HEK293 (cell line): ENCODE data around the gene VWA3B.

ENCODE experiments used
- CTCF ChIA-PET: fragments of 350-600 bp; formaldehyde crosslinking; extraction: SDS; loops from one replicate; lab custom pipeline; 2021; ENCODE audit warnings: antibody characterized with exemption; lab: Yijun Ruan, JAX
- POLR2A ChIA-PET: fragments of 300-600 bp; formaldehyde crosslinking; extraction: SDS; loops from one replicate; lab custom pipeline; 2020; ENCODE audit warnings: antibody characterized with exemption, inconsistent platforms; lab: Yijun Ruan, JAX
- H3K27ac ChIP-seq: fragments of 200-500 bp; sonication (Bioruptor generic); 2 replicates; pipeline ENCODE4 v1.5.1; 2014; ENCODE audit warnings: low read depth, low read length, control low read depth, inconsistent platforms; ENCODE audit errors: extremely low read depth
- H3K36me3 ChIP-seq, 2 experiments: fragments of 200-500 bp in 1 of 2; sonication (Bioruptor generic) in 1 of 2; 1 replicate in 1 of 2; 2 replicates in 1 of 2; pipeline ENCODE4 v1.5.1; 2014 to 2017; ENCODE audit warnings: inconsistent platforms in 2 of 2, low read length in 2 of 2; ENCODE audit not compliant: control insufficient read depth in 2 of 2, insufficient read depth in 1 of 2
- H3K4me1 ChIP-seq: fragments of 200-500 bp; sonication (Bioruptor generic); 2 replicates; pipeline ENCODE4 v1.5.1; 2014; ENCODE audit warnings: mild to moderate bottlenecking, low read length, inconsistent platforms; ENCODE audit not compliant: control insufficient read depth, insufficient read depth
- H3K4me3 ChIP-seq: 2 replicates; pipeline ENCODE4 v1.5.1; 2011; ENCODE audit warnings: low read depth, mild to moderate bottlenecking, control low read depth, low read length, moderate library complexity
- H3K9me3 ChIP-seq: fragments of 200-500 bp; sonication (Bioruptor generic); 2 replicates; pipeline ENCODE4 v1.5.1; 2014; ENCODE audit warnings: low read depth, low read length, inconsistent platforms; ENCODE audit not compliant: control insufficient read depth, insufficient read depth
- BCL6B ChIP-seq: fragments of 450-650 bp; formaldehyde crosslinking; IDR thresholded peaks from 2 replicates; pipeline ENCODE4 v1.5.1; 2017; ENCODE audit warnings: missing biosample characterization, missing genetic modification characterization
- CTCF ChIP-seq: fragments of 450-650 bp; formaldehyde crosslinking; IDR thresholded peaks from 2 replicates; pipeline ENCODE4 v1.5.1; 2016; ENCODE audit warnings: missing biosample characterization, missing genetic modification characterization
- EGR2 ChIP-seq: fragments of 450-650 bp; formaldehyde crosslinking; IDR thresholded peaks from 2 replicates; pipeline ENCODE4 v1.5.1; 2016; ENCODE audit warnings: low read depth, missing biosample characterization, missing genetic modification characterization
- KLF1 ChIP-seq: fragments of 450-650 bp; formaldehyde crosslinking; IDR thresholded peaks from 2 replicates; pipeline ENCODE4 v1.5.1; 2016; ENCODE audit warnings: missing biosample characterization, missing genetic modification characterization
- SP2 ChIP-seq: fragments of 450-650 bp; formaldehyde crosslinking; IDR thresholded peaks from 2 replicates; pipeline ENCODE4 v1.5.1; 2016; ENCODE audit warnings: missing biosample characterization, missing genetic modification characterization
- SP3 ChIP-seq: fragments of 450-650 bp; formaldehyde crosslinking; IDR thresholded peaks from 2 replicates; pipeline ENCODE4 v1.5.1; 2016; ENCODE audit warnings: missing biosample characterization, missing genetic modification characterization
- ZBTB1 ChIP-seq: fragments of 450-650 bp; formaldehyde crosslinking; IDR thresholded peaks from 2 replicates; pipeline ENCODE4 v1.5.1; 2016; ENCODE audit warnings: missing biosample characterization, missing genetic modification characterization
- ZFHX2 ChIP-seq: fragments of 450-650 bp; formaldehyde crosslinking; conservative IDR thresholded peaks from 2 replicates; pipeline ENCODE4 v1.5.1; 2016; ENCODE audit warnings: missing biosample characterization, missing genetic modification characterization
- ZNF10 ChIP-seq: fragments of 450-650 bp; formaldehyde crosslinking; IDR thresholded peaks from 2 replicates; pipeline ENCODE4 v1.5.1; 2017; ENCODE audit warnings: missing biosample characterization, missing genetic modification characterization
- ZNF184 ChIP-seq: fragments of 450-650 bp; IDR thresholded peaks from 2 replicates; pipeline ENCODE4 v1.5.1; 2018; ENCODE audit warnings: missing biosample characterization, mild to moderate bottlenecking, missing genetic modification characterization
- ZNF23 ChIP-seq: fragments of 450-650 bp; formaldehyde crosslinking; IDR thresholded peaks from 2 replicates; pipeline ENCODE4 v1.5.1; 2016; ENCODE audit warnings: missing biosample characterization, missing genetic modification characterization, borderline replicate concordance
- ZNF280D ChIP-seq: fragments of 450-650 bp; formaldehyde crosslinking; IDR thresholded peaks from 2 replicates; pipeline ENCODE4 v1.5.1; 2016; ENCODE audit warnings: missing biosample characterization, missing genetic modification characterization
- ZNF302 ChIP-seq: fragments of 450-650 bp; formaldehyde crosslinking; IDR thresholded peaks from 2 replicates; pipeline ENCODE4 v1.5.1; 2016; ENCODE audit warnings: missing biosample characterization, missing genetic modification characterization, low read depth
- ZNF350 ChIP-seq: fragments of 450-650 bp; formaldehyde crosslinking; IDR thresholded peaks from 2 replicates; pipeline ENCODE4 v1.5.0; 2017; ENCODE audit warnings: missing biosample characterization, mild to moderate bottlenecking, missing genetic modification characterization
- ZNF362 ChIP-seq: fragments of 450-650 bp; formaldehyde crosslinking; IDR thresholded peaks from 2 replicates; pipeline ENCODE4 v1.5.1; 2016; ENCODE audit warnings: missing biosample characterization, missing genetic modification characterization
- ZNF416 ChIP-seq: fragments of 450-650 bp; formaldehyde crosslinking; IDR thresholded peaks from 2 replicates; pipeline ENCODE4 v1.5.1; 2016; ENCODE audit warnings: missing biosample characterization, missing genetic modification characterization
- ZNF510 ChIP-seq: fragments of 450-650 bp; formaldehyde crosslinking; IDR thresholded peaks from 2 replicates; pipeline ENCODE4 v1.5.1; 2018; ENCODE audit warnings: mild to moderate bottlenecking, missing genetic modification characterization, missing biosample characterization; ENCODE audit not compliant: insufficient replicate concordance
- ZNF558 ChIP-seq: fragments of 450-650 bp; formaldehyde crosslinking; IDR thresholded peaks from 2 replicates; pipeline ENCODE4 v1.5.1; 2016; ENCODE audit warnings: missing biosample characterization, missing genetic modification characterization
- ZNF585B ChIP-seq: fragments of 450-650 bp; formaldehyde crosslinking; IDR thresholded peaks from 2 replicates; pipeline ENCODE4 v1.5.1; 2016; ENCODE audit warnings: missing biosample characterization, missing genetic modification characterization
- ZNF660 ChIP-seq: fragments of 450-650 bp; IDR thresholded peaks from 2 replicates; pipeline ENCODE4 v1.5.1; 2018; ENCODE audit warnings: missing biosample characterization, mild to moderate bottlenecking, missing genetic modification characterization
- ZNF677 ChIP-seq: fragments of 450-650 bp; IDR thresholded peaks from 2 replicates; pipeline ENCODE4 v1.5.0; 2018; ENCODE audit warnings: missing biosample characterization, mild to moderate bottlenecking, missing genetic modification characterization, moderate library complexity
- ZNF701 ChIP-seq: fragments of 450-650 bp; formaldehyde crosslinking; IDR thresholded peaks from 2 replicates; pipeline ENCODE4 v1.5.1; 2016; ENCODE audit warnings: missing biosample characterization, missing genetic modification characterization
- ZNF776 ChIP-seq: fragments of 450-650 bp; formaldehyde crosslinking; IDR thresholded peaks from 2 replicates; pipeline ENCODE4 v1.5.0; 2017; ENCODE audit warnings: missing biosample characterization, missing genetic modification characterization, borderline replicate concordance
- TF ChIP-seq, protein P1 (sequence below): fragments of 450-650 bp; formaldehyde crosslinking; IDR thresholded peaks from 2 replicates; pipeline ENCODE4 v1.5.1; 2017; ENCODE audit warnings: missing biosample characterization, missing genetic modification characterization
- TF ChIP-seq, protein P2 (sequence below): fragments of 450-650 bp; formaldehyde crosslinking; IDR thresholded peaks from 2 replicates; pipeline ENCODE4 v1.5.1; 2016; ENCODE audit warnings: missing biosample characterization, missing genetic modification characterization, low read depth

Gene VWA3B

GRCh38 chr2:98161186-98161585 lies 74.2 kb downstream of the VWA3B start (continued):
- TF ChIP-seq CTCF (tag by site-specific recombination) (no peak), ZNF10 (tag by site-specific recombination) (no peak), KLF1 (tag by site-specific recombination) (no peak), ZNF362 (tag by site-specific recombination) (no peak), ZNF510 (tag by site-specific recombination) (no peak), ZNF350 (tag by site-specific recombination) (no peak), ZNF776 (no peak)

DNA sequence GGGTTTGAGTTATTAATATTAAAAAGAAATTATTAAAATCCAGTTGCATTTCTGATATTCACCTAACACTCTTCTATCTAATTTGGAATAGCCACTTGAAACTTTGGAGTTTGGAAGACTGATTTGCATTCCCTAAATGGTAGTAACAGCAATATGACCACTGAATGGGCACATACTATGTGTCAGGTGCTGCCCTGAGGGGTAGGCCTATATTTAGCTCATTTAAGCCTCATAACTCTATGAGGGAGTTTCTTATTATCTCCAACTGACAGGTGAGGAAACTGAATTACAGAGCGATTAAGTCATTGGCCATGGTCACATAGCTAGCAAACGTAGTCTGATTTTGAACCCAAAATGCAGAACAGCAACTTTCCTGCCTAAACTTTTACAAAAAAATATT lies 77.3 kb downstream of the VWA3B start:
- Histone ChIP-seq H3K27ac (no peak overlapping the region), H3K4me1 (no peaks in the 10 kb centered on the region), H3K4me3 (no peak overlapping the region), H3K36me3 (no peaks in the 10 kb centered on the region), H3K9me3 (no peaks in the 10 kb centered on the region)
- ChIA-PET CTCF (no interaction called here), POLR2A (no interaction called here)
- TF ChIP-seq ZFHX2 (tag by site-specific recombination) (no peak), ZNF677 (tag by site-specific recombination) (no peak), BCL6B (tag by site-specific recombination) (no peak), ZNF280D (tag by site-specific recombination) (no peak), ZBTB1 (tag by site-specific recombination) (no peak), ZNF184 (tag by site-specific recombination) (no peak), SP3 (tag by site-specific recombination) (no peak), ZNF660 (tag by site-specific recombination) (no peak)

GRCh38 chr2:98165516-98166071 lies 78.6 kb downstream of the VWA3B start:
- POLR2A ChIA-PET: no interaction called here
- no peaks in the 10 kb centered on the region for H3K4me1 ChIP-seq
- no peaks in the 10 kb centered on the region for H3K36me3 ChIP-seq
- CTCF ChIA-PET: no interaction called here
- no peaks in the 10 kb centered on the region for H3K9me3 ChIP-seq
- no peak overlapping the region for H3K27ac ChIP-seq
- no peak overlapping the region for H3K4me3 ChIP-seq
- TF ChIP-seq, protein P1, sequence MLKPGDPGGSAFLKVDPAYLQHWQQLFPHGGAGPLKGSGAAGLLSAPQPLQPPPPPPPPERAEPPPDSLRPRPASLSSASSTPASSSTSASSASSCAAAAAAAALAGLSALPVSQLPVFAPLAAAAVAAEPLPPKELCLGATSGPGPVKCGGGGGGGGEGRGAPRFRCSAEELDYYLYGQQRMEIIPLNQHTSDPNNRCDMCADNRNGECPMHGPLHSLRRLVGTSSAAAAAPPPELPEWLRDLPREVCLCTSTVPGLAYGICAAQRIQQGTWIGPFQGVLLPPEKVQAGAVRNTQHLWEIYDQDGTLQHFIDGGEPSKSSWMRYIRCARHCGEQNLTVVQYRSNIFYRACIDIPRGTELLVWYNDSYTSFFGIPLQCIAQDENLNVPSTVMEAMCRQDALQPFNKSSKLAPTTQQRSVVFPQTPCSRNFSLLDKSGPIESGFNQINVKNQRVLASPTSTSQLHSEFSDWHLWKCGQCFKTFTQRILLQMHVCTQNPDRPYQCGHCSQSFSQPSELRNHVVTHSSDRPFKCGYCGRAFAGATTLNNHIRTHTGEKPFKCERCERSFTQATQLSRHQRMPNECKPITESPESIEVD (tag by site-specific recombination): no peak
- no peak for TF ChIP-seq ZNF23 (tag by site-specific recombination)
- TF ChIP-seq EGR2 (tag by site-specific recombination): no peak
- TF ChIP-seq ZNF585B (tag by site-specific recombination): no peak
- no peak for TF ChIP-seq ZNF558 (tag by site-specific recombination)
- TF ChIP-seq SP2: no peak
- TF ChIP-seq ZNF701 (tag by site-specific recombination): no peak
- TF ChIP-seq ZNF416 (tag by site-specific recombination): no peak
- TF ChIP-seq ZNF302 (tag by site-specific recombination): no peak
- TF ChIP-seq, protein P2, sequence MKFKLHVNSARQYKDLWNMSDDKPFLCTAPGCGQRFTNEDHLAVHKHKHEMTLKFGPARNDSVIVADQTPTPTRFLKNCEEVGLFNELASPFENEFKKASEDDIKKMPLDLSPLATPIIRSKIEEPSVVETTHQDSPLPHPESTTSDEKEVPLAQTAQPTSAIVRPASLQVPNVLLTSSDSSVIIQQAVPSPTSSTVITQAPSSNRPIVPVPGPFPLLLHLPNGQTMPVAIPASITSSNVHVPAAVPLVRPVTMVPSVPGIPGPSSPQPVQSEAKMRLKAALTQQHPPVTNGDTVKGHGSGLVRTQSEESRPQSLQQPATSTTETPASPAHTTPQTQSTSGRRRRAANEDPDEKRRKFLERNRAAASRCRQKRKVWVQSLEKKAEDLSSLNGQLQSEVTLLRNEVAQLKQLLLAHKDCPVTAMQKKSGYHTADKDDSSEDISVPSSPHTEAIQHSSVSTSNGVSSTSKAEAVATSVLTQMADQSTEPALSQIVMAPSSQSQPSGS (tag by site-specific recombination): no peak
